NCI-H2081 (cell line): ENCODE measurements around the gene PDE10A.
"Not testable (repeated sequence)": the region's sequence is repeated elsewhere in the genome, so short reads cannot be mapped to it uniquely, and the experiment has no call there.

Source experiments
- DNase-seq, 2 experiments: peaks; one replicate each; lab custom pipeline; 2025; lab: John Stamatoyannopoulos, UW

The PDE10A gene

GRCh38 chr6:165586706-165587105 is 76.3 kb downstream of the PDE10A start:
- DNase-seq = no peak

- no peak for DNase-seq
These were observed 78.0 kb downstream of the PDE10A start for GRCh38 chr6:165585060-165585459.

GRCh38 chr6:165584541-165584940 is 78.5 kb downstream of the PDE10A start:
- no peak for DNase-seq

GRCh38 chr6:165581678-165582077 is 81.4 kb downstream of the PDE10A start:
- DNase-seq = no peak

GRCh38 chr6:165580136-165580535 is 82.9 kb downstream of the PDE10A start:
- no peak for DNase-seq

- DNase-seq = no peak
These were observed 83.9 kb downstream of the PDE10A start for GRCh38 chr6:165579151-165579550.

- no peak for DNase-seq
These were observed 85.5 kb downstream of the PDE10A start for GRCh38 chr6:165577556-165577955.

GRCh38 chr6:165575158-165575549 is 87.9 kb downstream of the PDE10A start:
- DNase-seq = no peak

- DNase-seq = no peak
These were observed 88.6 kb downstream of the PDE10A start for GRCh38 chr6:165574220-165575157.

- no peak for DNase-seq
These were observed 89.4 kb downstream of the PDE10A start for GRCh38 chr6:165573671-165574070.

- no peak for DNase-seq
These were observed 91.3 kb downstream of the PDE10A start for GRCh38 chr6:165571721-165572132.

- DNase-seq = no peak
These were observed 91.9 kb downstream of the PDE10A start for GRCh38 chr6:165571068-165571682.

GRCh38 chr6:165568326-165568725 is 94.7 kb downstream of the PDE10A start:
- DNase-seq = no peak

GRCh38 chr6:165566088-165566828 is 96.8 kb downstream of the PDE10A start:
- DNase-seq = no peak

GRCh38 chr6:165562421-165563090 is 100.5 kb downstream of the PDE10A start:
- DNase-seq = no peak

GRCh38 chr6:165559632-165560031 is 103.4 kb downstream of the PDE10A start:
- no peak for DNase-seq

GRCh38 chr6:165558097-165558496 is 104.9 kb downstream of the PDE10A start:
- DNase-seq = not testable (repeated sequence)

- no peak for DNase-seq
These were observed 105.4 kb downstream of the PDE10A start for GRCh38 chr6:165557674-165558073.

- no peak for DNase-seq
These were observed 106.8 kb downstream of the PDE10A start for GRCh38 chr6:165556116-165556843.

- not testable (repeated sequence) for DNase-seq
These were observed 108.4 kb downstream of the PDE10A start for GRCh38 chr6:165554644-165555043.

- no peak for DNase-seq
These were observed 110.7 kb downstream of the PDE10A start for GRCh38 chr6:165552248-165552736.
